GDM1 (cell line): ENCODE data around the gene OR4D11.

Source experiments
- DNase-seq: peaks from one replicate; lab custom pipeline; 2025; lab: John Stamatoyannopoulos, UW

OR4D11 gene

DNA sequence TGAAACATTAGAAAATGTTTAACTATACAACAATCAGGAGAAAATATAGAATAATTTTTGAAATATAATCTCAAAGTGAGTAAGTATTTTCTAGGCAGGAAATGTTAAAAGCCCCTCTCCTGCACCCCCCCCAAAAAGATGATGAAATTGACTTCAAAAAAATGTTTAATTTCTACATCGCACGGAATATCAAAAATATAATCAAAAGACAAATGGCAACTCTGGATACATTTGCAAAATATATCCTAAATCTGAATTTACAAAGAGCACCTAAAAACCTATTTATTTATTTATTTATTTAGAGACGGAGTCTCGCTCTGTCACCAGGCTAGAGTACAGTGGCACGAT is 44.9 kb downstream of the OR4D11 start:
- DNase-seq, result no peak

DNA sequence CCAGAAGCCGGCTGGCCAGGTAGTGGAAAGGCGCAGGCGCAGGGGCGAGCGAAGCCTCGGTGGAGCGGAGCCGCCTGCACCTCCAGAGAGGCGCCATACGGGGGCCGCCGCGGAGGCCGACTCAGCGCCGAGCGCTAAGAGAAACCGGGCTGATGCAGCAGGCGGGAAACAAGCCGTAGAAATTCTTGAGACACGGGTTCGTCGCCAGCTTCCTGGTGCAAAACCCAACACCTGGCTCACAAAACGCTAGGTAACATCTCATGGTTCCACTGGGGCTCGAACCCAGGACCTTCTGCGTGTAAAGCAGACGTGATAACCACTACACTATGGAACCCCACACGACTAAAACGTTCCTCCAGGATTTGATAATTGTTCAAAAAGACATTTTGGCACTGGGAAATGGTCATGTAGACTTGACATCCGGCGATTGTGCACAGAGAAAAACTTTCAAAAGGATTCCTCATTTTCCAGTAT is 47.0 kb downstream of the OR4D11 start:
- no peak for DNase-seq

DNA sequence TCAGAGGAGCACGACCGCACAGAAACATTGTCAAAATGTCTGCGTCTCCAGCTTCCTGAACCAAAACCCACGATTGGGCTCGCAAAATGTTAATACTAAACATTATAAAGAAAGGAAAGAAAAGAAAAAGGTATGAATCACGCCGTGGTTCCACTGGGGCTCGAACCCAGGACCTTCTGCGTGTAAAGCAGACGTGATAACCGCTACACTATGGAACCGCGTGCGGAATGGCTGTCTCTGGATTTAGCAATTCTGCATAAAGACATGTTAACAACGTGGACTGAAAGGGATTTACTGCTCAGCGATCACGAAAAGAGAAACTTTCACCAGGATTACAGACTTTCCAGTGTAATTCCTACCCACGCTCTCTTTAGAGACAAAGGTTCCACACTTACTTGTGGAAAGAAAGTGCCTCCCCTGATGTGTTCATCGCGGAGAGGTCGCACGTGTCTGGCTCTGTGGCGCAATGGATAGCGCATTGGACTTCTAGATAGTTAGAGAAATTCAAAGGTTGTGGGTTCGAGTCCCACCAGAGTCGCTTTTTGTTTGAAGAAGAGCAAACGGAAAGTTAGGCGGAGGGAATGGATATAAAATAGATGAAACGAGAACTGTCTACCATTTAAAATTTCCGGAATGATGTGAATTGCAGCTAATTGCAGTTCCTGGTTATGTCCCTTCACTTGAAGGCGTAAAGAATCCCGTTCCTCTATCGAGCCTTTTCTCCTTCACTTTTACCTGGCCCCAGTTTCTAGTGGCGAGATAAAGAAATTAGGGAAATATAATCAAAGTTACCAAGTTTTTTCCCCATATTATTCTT is 47.7 kb downstream of the OR4D11 start:
- DNase-seq, result no peak

DNA sequence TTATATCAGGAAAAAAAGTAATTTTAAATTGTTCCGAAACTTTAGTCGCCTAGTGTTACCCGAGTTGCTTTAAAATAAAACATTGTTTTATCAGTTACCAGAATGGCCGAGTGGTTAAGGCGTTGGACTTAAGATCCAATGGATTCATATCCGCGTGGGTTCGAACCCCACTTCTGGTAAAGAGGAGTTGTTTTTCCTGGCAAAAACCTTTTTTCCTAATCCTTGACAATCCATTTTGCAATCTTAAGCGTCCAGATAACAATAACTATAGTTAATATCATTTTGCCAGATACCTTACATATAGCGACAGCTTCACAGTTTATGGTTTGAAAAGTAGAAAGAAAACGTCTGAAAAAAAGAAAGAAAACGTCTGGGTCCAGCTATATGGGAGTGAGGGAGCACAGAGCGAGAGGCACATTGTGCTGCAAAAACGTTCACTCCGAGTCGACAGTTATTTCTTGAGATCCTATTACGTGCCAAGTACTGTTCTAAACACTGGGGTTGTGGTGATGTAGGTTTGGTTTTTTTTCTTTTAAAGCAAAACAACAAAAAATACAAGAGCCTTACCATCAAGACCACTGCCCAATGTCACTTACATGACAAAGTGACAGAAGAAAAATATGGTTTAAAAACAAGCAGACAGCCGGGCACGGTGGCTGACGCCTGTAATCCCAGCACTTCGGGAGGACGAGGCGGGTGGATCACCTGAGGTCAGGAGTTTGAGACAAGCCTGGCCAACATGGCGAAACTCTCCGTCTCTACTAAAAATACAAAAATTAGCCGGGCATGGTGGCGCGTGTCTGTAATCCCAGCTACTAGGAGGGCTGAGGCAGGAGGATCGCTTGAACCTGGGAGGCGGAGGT is 48.5 kb downstream of the OR4D11 start:
- DNase-seq, result no peak

DNA sequence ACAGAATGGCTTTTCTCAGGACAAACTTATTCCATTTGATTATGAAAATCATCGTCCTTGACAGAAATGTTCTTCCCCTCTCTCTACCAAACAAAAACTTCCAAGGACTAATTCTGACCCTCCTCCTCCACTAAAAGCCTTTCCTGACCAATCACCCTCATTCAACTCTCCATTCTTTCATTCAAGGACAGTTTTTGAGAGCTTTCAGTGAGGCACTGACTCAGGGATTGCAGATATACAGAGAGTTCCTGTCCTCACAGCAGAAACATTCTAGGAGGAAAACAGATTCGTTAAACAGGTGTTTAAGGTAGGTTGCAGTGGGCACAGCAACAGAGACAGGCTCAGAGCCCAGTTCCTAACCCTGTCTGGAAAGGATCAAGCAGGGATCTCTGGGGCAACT is 49.5 kb downstream of the OR4D11 start:
- DNase-seq, result no peak

DNA sequence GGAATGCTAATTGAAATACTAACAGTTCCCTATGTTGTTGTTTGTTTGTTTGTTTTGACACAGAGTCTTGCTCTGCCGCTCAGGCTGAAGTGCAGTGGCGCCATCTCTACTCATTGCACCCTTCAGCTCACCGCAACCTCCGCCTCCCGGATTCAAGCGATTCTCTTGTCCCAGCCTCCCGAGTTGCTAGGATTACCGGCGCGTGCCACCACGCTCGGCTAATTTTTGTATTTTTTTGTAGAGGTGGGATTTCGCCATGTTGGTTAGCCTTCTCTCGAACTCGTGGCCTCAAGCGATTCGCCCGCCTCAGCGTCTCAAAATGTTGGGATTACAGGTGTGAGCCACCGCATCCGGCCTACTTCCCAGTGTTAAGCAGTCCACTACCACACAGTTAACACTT is 49.9 kb downstream of the OR4D11 start:
- no peak for DNase-seq
